Measurements from ENCODE around the gene FCN3.
A peak's percentile ranks its signal among the peaks of the same experiment; 100 is the strongest.

FCN3 gene

GRCh38 chr1:27356619-27357280 is 17.9 kb downstream of the FCN3 start:
- DNase-seq: no peak

GRCh38 chr1:27356277-27356618 is 18.4 kb downstream of the FCN3 start:
- no peak for DNase-seq

- no peak for DNase-seq
Observed at GRCh38 chr1:27355683-27356082, 18.9 kb downstream of the FCN3 start.

GRCh38 chr1:27353629-27354028 is 21.0 kb downstream of the FCN3 start:
- no peak for DNase-seq

- DNase-seq: no peak
Observed at GRCh38 chr1:27353166-27353565, 21.5 kb downstream of the FCN3 start.

GRCh38 chr1:27351541-27352107 is 23.0 kb downstream of the FCN3 start:
- DNase-seq: no peak

GRCh38 chr1:27350663-27351540 is 23.7 kb downstream of the FCN3 start:
- no peak for DNase-seq

- no peak for DNase-seq
Observed at GRCh38 chr1:27349784-27350662, 24.6 kb downstream of the FCN3 start.

GRCh38 chr1:27348861-27349783 is 25.5 kb downstream of the FCN3 start:
- peak; percentile 12 for DNase-seq

- DNase-seq: no peak
Observed at GRCh38 chr1:27346991-27347624, 27.5 kb downstream of the FCN3 start.

- DNase-seq: no peak
Observed at GRCh38 chr1:27346357-27346756, 28.3 kb downstream of the FCN3 start.

- DNase-seq: no peak
Observed at GRCh38 chr1:27345272-27345671, 29.4 kb downstream of the FCN3 start.

- DNase-seq: peak; percentile 29
Observed at GRCh38 chr1:27343639-27344025, 31.0 kb downstream of the FCN3 start.

GRCh38 chr1:27342778-27343638 is 31.6 kb downstream of the FCN3 start:
- DNase-seq: no peak

- no peak for DNase-seq
Observed at GRCh38 chr1:27342391-27342777, 32.2 kb downstream of the FCN3 start.

- peak; percentile 58 for DNase-seq
Observed at GRCh38 chr1:27341525-27342252, 32.9 kb downstream of the FCN3 start, which contains the start of gene SYTL1. SYTL1 (plus strand) TSS chr1:27342022; CDS start chr1:27345335, 3,313 bp downstream.

- no peak for DNase-seq
Observed at GRCh38 chr1:27339213-27339612, 35.4 kb downstream of the FCN3 start.

- no peak for DNase-seq
Observed at GRCh38 chr1:27338751-27339150, 35.9 kb downstream of the FCN3 start.

- DNase-seq: no peak
Observed at GRCh38 chr1:27336756-27337155, 37.9 kb downstream of the FCN3 start.

All from kidney glomerular epithelial cell (primary cell).